OCI-LY7 (cell line): ENCODE results near the gene NLRC4.

Experiments used
- EZH2phosphoT487 ChIP-seq: fragments of 200-600 bp; sonication (generic); IDR thresholded peaks from 2 replicates; pipeline ENCODE4 v1.6.1; 2018; ENCODE audit warnings: low read depth, borderline replicate concordance, mild to moderate bottlenecking, mixed run types, antibody characterized with exemption, low read length, moderate library complexity, mixed read lengths
- TF ChIP-seq, protein P1 (sequence below): fragments of 200-600 bp; sonication (generic); conservative IDR thresholded peaks from 2 replicates; pipeline ENCODE4 v1.5.1; 2014; ENCODE audit warnings: mild to moderate bottlenecking, antibody characterized with exemption, low read length, moderate library complexity, mixed read lengths

DNA sequence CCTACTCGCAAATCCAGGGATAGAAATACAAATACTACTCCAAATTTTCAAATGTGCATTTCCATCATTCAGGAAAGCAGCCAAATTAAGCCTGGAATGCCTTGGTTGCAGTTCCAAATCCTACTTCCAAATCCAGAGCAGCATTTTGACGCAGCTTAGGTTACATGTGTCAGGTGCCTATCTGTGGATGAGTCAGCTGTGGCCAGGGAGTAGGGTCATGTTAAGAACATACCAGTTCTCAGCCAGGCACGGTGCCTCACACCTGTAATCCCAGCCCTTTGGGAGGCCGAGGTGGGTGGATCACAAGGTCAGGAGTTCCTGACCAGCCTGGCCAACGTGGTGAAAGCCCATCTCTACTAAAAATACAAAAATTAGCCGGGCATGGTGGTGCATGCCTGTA is 82.0 kb downstream of the NLRC4 start:
- TF ChIP-seq, protein P1, sequence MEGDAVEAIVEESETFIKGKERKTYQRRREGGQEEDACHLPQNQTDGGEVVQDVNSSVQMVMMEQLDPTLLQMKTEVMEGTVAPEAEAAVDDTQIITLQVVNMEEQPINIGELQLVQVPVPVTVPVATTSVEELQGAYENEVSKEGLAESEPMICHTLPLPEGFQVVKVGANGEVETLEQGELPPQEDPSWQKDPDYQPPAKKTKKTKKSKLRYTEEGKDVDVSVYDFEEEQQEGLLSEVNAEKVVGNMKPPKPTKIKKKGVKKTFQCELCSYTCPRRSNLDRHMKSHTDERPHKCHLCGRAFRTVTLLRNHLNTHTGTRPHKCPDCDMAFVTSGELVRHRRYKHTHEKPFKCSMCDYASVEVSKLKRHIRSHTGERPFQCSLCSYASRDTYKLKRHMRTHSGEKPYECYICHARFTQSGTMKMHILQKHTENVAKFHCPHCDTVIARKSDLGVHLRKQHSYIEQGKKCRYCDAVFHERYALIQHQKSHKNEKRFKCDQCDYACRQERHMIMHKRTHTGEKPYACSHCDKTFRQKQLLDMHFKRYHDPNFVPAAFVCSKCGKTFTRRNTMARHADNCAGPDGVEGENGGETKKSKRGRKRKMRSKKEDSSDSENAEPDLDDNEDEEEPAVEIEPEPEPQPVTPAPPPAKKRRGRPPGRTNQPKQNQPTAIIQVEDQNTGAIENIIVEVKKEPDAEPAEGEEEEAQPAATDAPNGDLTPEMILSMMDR: no peak
- no peak for TF ChIP-seq EZH2phosphoT487
